ENCODE data around the gene BRD9. TPM values are rescaled to one million over a fixed set of nuclear protein-coding genes. Genes with fewer than 3 reads are reported as not detected.

The BRD9 gene
- total and polyA plus RNA-seq, 2 of the 13 experiments (the other 11 are each of a cell fraction or from before 2014, with no cell fraction given), result 5.2 to 22.9 TPM

- TF ChIP-seq, protein P1, sequence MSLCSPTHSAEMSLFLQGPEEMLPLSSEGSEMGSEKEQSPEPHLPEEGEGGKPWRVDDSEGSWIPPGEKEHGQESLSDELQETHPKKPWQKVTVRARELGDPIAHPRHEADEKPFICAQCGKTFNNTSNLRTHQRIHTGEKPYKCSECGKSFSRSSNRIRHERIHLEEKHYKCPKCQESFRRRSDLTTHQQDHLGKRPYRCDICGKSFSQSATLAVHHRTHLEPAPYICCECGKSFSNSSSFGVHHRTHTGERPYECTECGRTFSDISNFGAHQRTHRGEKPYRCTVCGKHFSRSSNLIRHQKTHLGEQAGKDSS (CRISPR knock-in tag; IDR thresholded peaks at IDR 0.05; ENCODE audit: borderline replicate concordance, low read depth), result no peak
- TF ChIP-seq SKI (IDR thresholded peaks at IDR 0.05; ENCODE audit: partially characterized antibody) (peak; percentile 67), ZNF878 (CRISPR knock-in tag; IDR thresholded peaks at IDR 0.05) (no peak), MXD3 (CRISPR knock-in tag; IDR thresholded peaks at IDR 0.05) (peak; percentile 69; the same call in 1 of the 2 replicates), ATAD3A (CRISPR knock-in tag; IDR thresholded peaks at IDR 0.05) (0 out of 2 replicates have a peak, but pooled peaks have one; percentile 12), ZMYM3 (CRISPR knock-in tag; IDR thresholded peaks at IDR 0.05) (no peak), KDM3A (CRISPR knock-in tag; IDR thresholded peaks at IDR 0.05; ENCODE audit: low read depth) (no peak), ZNF562 (CRISPR knock-in tag; IDR thresholded peaks at IDR 0.05; ENCODE audit: borderline replicate concordance) (0 out of 2 replicates have a peak, but pooled peaks have one; percentile 34), ZNF883 (CRISPR knock-in tag; IDR thresholded peaks at IDR 0.05; ENCODE audit: not compliant biosample characterization) (peak; percentile 40), DNMT1 (CRISPR knock-in tag; IDR thresholded peaks at IDR 0.05) (no peak), XRCC5 (optimal IDR thresholded peaks at IDR 0.05; ENCODE audit: low read length) (peak; percentile 24), POLR2AphosphoS5 (IDR thresholded peaks at IDR 0.05; ENCODE audit: low read depth, low read length) (peak; percentile 58), CREB3 (CRISPR knock-in tag; IDR thresholded peaks at IDR 0.05) (no peak), ARNTL (CRISPR knock-in tag; IDR thresholded peaks at IDR 0.05) (no peak; the same call in 1 of the 2 replicates), PHF8 (CRISPR knock-in tag; IDR thresholded peaks at IDR 0.05) (peak; percentile 71), ZNF350 (CRISPR knock-in tag; IDR thresholded peaks at IDR 0.05; ENCODE audit: borderline replicate concordance, low read depth) (no peak), ZNF891 (CRISPR knock-in tag; IDR thresholded peaks at IDR 0.05) (0 out of 2 replicates have a peak, but pooled peaks have one; percentile 15), ZNF12 (CRISPR knock-in tag; IDR thresholded peaks at IDR 0.05) (no peak), TCF12 (IDR thresholded peaks at IDR 0.05) (no peak), TCF12 (CRISPR knock-in tag; IDR thresholded peaks at IDR 0.05) (0 out of 2 replicates have a peak, but pooled peaks have one; percentile 30), MAFF (IDR thresholded peaks at IDR 0.05; ENCODE audit: low read depth, low read length) (no peak), PATZ1 (CRISPR knock-in tag; IDR thresholded peaks at IDR 0.05) (0 out of 2 replicates have a peak, but pooled peaks have one; percentile 41), ZNF501 (CRISPR knock-in tag; IDR thresholded peaks at IDR 0.05) (peak; percentile 59; the same call in 1 of the 2 replicates)
- TF ChIP-seq, protein P2, sequence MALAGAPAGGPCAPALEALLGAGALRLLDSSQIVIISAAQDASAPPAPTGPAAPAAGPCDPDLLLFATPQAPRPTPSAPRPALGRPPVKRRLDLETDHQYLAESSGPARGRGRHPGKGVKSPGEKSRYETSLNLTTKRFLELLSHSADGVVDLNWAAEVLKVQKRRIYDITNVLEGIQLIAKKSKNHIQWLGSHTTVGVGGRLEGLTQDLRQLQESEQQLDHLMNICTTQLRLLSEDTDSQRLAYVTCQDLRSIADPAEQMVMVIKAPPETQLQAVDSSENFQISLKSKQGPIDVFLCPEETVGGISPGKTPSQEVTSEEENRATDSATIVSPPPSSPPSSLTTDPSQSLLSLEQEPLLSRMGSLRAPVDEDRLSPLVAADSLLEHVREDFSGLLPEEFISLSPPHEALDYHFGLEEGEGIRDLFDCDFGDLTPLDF (CRISPR knock-in tag; IDR thresholded peaks at IDR 0.05), result peak; percentile 31; the same call in 1 of the 2 replicates
- TF ChIP-seq, protein P3, sequence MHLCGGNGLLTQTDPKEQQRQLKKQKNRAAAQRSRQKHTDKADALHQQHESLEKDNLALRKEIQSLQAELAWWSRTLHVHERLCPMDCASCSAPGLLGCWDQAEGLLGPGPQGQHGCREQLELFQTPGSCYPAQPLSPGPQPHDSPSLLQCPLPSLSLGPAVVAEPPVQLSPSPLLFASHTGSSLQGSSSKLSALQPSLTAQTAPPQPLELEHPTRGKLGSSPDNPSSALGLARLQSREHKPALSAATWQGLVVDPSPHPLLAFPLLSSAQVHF (CRISPR knock-in tag; IDR thresholded peaks at IDR 0.05), result peak; percentile 55
Observed at GRCh38 chr5:892394-893136, at the start of gene BRD9, which contains the start of gene TRIP13 (continued).

Measured in HepG2 (cell line).